GM23248 (cell line): ENCODE measurements around the gene PAXIP1.

Source experiments
- EZH2 ChIP-seq: fragments of 200-600 bp; sonication (generic); IDR thresholded peaks from 2 replicates; pipeline ENCODE4 v1.6.1; 2018; ENCODE audit warnings: antibody characterized with exemption, mild to moderate bottlenecking; ENCODE audit not compliant: insufficient read depth, poor library complexity, severe bottlenecking
- EZH2phosphoT487 ChIP-seq: fragments of 200-600 bp; sonication (generic); IDR thresholded peaks from 2 replicates; pipeline ENCODE4 v1.6.1; 2018; ENCODE audit warnings: antibody characterized with exemption, moderate library complexity, mild to moderate bottlenecking, low read depth; ENCODE audit not compliant: insufficient read depth

DNA sequence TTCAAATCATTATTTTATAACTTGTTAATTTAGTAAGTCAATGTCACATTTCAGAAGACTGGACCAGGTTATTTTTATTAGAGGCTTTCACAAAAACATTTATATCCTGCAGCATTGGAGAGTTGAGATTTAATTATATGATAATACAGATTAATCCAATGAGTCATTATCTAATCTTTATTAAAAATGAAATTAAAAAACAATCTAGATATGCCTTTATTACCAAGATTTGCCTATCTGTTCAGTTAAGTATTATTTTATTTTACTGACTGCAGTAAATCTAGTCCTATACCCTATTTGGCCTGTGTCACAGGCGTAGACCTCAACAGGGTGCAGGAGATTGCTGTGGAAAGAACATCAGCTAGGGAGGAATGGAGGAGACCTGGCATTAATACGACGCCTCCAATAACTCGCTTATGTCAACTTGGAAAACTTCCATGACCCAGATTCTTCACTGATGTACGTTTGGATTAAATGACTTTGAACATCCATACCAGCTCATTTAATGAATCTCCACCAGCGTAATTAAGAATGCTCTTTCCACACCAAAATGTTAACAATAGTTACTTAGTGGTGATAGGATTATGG lies 18.2 kb downstream of the PAXIP1 start:
- TF ChIP-seq EZH2phosphoT487: no peak
- TF ChIP-seq EZH2: no peak
